ENCODE data around the gene MSH2.

GRCh38 chr2:47503481-47504070 lies 100.6 kb downstream of the MSH2 start:
- TF ChIP-seq, protein P1, sequence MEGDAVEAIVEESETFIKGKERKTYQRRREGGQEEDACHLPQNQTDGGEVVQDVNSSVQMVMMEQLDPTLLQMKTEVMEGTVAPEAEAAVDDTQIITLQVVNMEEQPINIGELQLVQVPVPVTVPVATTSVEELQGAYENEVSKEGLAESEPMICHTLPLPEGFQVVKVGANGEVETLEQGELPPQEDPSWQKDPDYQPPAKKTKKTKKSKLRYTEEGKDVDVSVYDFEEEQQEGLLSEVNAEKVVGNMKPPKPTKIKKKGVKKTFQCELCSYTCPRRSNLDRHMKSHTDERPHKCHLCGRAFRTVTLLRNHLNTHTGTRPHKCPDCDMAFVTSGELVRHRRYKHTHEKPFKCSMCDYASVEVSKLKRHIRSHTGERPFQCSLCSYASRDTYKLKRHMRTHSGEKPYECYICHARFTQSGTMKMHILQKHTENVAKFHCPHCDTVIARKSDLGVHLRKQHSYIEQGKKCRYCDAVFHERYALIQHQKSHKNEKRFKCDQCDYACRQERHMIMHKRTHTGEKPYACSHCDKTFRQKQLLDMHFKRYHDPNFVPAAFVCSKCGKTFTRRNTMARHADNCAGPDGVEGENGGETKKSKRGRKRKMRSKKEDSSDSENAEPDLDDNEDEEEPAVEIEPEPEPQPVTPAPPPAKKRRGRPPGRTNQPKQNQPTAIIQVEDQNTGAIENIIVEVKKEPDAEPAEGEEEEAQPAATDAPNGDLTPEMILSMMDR (conservative IDR thresholded peaks at IDR 0.05 in 1 of 2, IDR thresholded peaks at IDR 0.05 in 1 of 2; ENCODE audit: low read depth in 1 of 2, low read length in 2 of 2) = no peak
- no peak for TF ChIP-seq EZH2 (IDR thresholded peaks at IDR 0.05; ENCODE audit: low read length, missing control alignments)
